ENCODE measurements around the gene OR7A5. TPM values are rescaled to one million over a fixed set of nuclear protein-coding genes. Genes with fewer than 3 reads are reported as not detected.

The OR7A5 gene
- total RNA-seq, 4 donors from 2014 or later, result not detected

DNA sequence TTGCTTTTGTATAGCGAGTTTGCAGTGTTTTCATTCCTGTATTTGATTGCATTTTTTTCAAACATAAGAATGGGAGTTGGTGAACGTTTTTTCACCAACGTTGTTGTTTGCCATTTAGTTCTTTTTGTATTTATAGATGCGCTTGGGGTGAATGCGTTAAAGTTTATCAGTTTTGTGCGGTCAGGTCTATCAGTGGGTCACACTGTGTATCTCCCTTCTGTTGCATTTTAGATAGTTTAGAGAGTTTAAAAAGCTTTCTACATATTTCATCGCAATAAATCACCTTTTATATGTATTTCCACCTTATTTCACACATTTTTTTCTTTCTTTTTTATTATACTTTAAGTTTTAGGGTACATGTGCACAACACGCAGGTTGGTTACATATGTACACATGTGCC is 16.4 kb downstream of the OR7A5 start:
- Histone ChIP-seq H3K4me1 (no peaks in the 10 kb centered on the region), H3K36me3 (no peaks in the 10 kb centered on the region), H3K27ac (no peak overlapping the region), H3K27me3 (no peaks in the 10 kb centered on the region), H3K9me3 (no peaks in the 10 kb centered on the region), H3K4me3 (no peak overlapping the region)
- TF ChIP-seq POLR2A (IDR thresholded peaks at IDR 0.05) (no peak), CTCF (IDR thresholded peaks at IDR 0.05) (no peak)
- DNase-seq, result no peak

DNA sequence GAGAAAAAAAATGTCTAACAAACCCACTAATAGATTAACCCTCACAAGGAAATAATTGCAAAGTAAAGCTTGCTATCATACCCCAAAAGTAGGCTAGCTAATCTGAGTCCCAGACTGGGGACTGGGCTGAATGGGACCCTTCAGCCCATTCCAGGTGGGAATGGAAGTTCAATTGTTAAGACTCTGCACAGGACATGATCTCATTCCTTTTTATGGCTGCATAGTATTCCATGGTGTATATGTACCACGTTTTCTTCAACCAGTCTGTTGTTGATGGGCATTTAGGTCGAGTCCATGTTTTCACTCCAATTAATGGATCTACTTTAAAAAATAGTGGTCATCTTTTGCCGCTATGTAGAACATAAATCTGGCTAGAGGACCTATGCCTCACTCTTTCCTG is 17.9 kb downstream of the OR7A5 start:
- no peaks in the 10 kb centered on the region for H3K27me3 ChIP-seq
- H3K4me1 ChIP-seq, result no peaks in the 10 kb centered on the region
- no peak overlapping the region for H3K4me3 ChIP-seq
- no peaks in the 10 kb centered on the region for H3K9me3 ChIP-seq
- H3K36me3 ChIP-seq, result no peaks in the 10 kb centered on the region
- no peak for TF ChIP-seq CTCF (IDR thresholded peaks at IDR 0.05)
- TF ChIP-seq POLR2A (IDR thresholded peaks at IDR 0.05), result no peak
- DNase-seq, result no peak
- no peak overlapping the region for H3K27ac ChIP-seq

DNA sequence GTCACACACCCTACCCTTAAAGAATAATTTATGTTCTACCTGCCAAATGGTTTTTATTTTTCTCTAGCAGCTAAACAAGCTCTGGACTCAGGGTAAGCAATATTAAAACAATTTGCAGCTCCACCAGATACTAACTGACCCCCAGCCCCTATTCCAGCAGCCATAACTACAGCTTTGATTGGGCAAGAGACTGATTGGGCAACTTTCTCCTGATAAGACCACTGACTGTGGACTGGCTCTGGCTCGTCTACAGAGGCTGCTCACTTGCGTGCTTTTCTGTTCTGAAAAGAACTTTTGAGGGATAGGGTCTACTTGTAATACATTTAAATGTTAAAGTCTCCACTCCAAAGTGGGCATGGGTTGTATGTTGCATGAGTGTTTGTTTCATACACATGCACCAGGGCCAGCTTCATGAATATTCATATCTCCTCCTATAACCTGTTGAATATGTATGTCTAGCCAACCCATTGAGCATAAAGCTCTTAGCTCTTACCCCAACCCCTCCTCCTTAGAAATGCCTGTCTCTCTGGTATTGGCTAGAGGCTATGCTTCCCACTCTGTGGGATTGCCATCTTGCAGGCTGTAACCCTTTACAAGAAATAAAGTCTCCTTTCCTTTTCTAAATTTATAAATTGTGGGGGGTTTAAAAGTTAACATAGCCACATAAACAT is 19.9 kb downstream of the OR7A5 start:
- Histone ChIP-seq H3K27ac (no peak overlapping the region), H3K9me3 (no peaks in the 10 kb centered on the region), H3K36me3 (no peaks in the 10 kb centered on the region), H3K4me1 (no peaks in the 10 kb centered on the region), H3K27me3 (no peaks in the 10 kb centered on the region), H3K4me3 (no peak overlapping the region)
- DNase-seq, result no peak
- TF ChIP-seq CTCF (IDR thresholded peaks at IDR 0.05) (no peak), POLR2A (IDR thresholded peaks at IDR 0.05) (no peak)

DNA sequence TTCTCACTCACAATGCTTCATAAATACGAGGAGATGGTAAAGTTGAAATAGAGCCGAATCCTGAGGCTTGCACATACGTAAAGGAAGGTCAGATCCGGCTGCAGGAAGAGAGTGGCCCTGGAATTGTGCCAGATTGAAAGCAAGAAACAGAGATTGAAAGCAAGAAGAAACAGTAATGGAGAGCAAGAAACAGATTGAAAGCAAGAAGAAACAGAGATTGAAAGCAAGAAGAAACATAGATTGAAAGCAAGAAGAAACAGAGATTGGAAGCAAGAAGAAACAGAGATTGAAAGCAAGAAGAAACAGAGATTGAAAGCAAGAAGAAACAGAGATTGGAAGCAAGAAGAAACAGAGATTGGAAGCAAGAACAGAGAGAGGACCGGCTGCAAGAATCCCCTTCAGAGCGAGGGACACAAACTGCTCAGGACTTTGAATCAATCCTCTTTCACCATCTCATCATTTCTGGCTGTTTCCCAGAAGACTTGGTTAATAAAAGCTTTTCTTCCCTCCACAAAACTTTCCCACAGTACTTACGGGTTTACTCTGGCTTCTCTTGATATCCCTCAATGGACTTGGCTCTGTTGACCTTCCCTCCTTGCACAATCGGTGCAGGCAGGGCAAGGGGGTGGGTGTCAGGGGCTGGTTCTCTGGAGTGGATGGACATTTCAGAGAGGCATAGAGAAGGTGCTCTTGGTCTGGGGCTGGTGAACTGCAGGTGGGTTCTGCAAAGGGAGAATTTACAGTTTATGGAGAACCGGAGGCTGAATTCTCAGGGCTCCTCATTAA is 25.5 kb downstream of the OR7A5 start:
- Histone ChIP-seq H3K36me3 (no peaks in the 10 kb centered on the region), H3K27me3 (no peaks in the 10 kb centered on the region), H3K9me3 (no peaks in the 10 kb centered on the region), H3K4me1 (no peaks in the 10 kb centered on the region), H3K27ac (no peak overlapping the region), H3K4me3 (no peak overlapping the region)
- TF ChIP-seq POLR2A (IDR thresholded peaks at IDR 0.05) (no peak), CTCF (IDR thresholded peaks at IDR 0.05) (no peak)
- no peak for DNase-seq

GRCh38 chr19:14804765-14805164 is 30.2 kb downstream of the OR7A5 start:
- no peaks in the 10 kb centered on the region for H3K9me3 ChIP-seq
- no peak for DNase-seq
- no peaks in the 10 kb centered on the region for H3K27me3 ChIP-seq
- H3K4me1 ChIP-seq, result no peaks in the 10 kb centered on the region
- no peak overlapping the region for H3K27ac ChIP-seq
- H3K36me3 ChIP-seq, result no peaks in the 10 kb centered on the region
- H3K4me3 ChIP-seq, result no peak overlapping the region
- no peak for TF ChIP-seq POLR2A (IDR thresholded peaks at IDR 0.05)
- no peak for TF ChIP-seq CTCF (IDR thresholded peaks at IDR 0.05)

Measured in Peyer's patch (tissue), 4 donors.